Measurements from ENCODE around the gene ACOT11. TPM values are rescaled to one million over a fixed set of nuclear protein-coding genes. Genes with fewer than 3 reads are reported as not detected.

The ACOT11 gene
- total and polyA plus RNA-seq, 7 donors: 8.9 to 40.9 (median 22.1) TPM

GRCh38 chr1:54640361-54640760, 92.3 kb downstream of the ACOT11 start:
- intact Hi-C loops (cut with DNase I): no loop called here
- H3K4me3 ChIP-seq: no peak overlapping the region
- TF ChIP-seq EP300 (IDR thresholded peaks at IDR 0.05) (no peak), CTCF (IDR thresholded peaks at IDR 0.05) (no peak), POLR2A (IDR thresholded peaks at IDR 0.05) (no peak), POLR2AphosphoS5 (IDR thresholded peaks at IDR 0.05) (no peak)
- WGBS, 2 donors: 66 to 70% methylated on average over 4 of the region's 4 CpGs
- DNase-seq: no peak
- peaks cover 0 to 3% (median 2%) of the 10 kb centered on the region in 4 donors for H3K9me3 ChIP-seq
- peaks cover 0 to 10% (median 0%) of the 10 kb centered on the region in 4 donors for H3K36me3 ChIP-seq
- no peak overlapping the region for H3K27ac ChIP-seq
- H3K4me1 ChIP-seq: peaks cover 0 to 3% (median under 1%) of the 10 kb centered on the region in 4 donors
- H3K27me3 ChIP-seq: no peaks in the 10 kb centered on the region

- no peak for TF ChIP-seq POLR2A (IDR thresholded peaks at IDR 0.05)
- TF ChIP-seq CTCF (IDR thresholded peaks at IDR 0.05): no peak
- no peak for TF ChIP-seq EP300 (IDR thresholded peaks at IDR 0.05)
- TF ChIP-seq POLR2AphosphoS5 (IDR thresholded peaks at IDR 0.05): no peak
- no peaks in the 10 kb centered on the region for H3K27me3 ChIP-seq
- no peak for DNase-seq
- H3K27ac ChIP-seq: no peak within 1 kb of the TSS
- H3K4me3 ChIP-seq: no peak within 1 kb of the TSS
- peaks cover 0 to 3% (median 2%) of the 10 kb centered on the region in 4 donors for H3K9me3 ChIP-seq
- intact Hi-C loops (cut with DNase I): no loop called here
- H3K36me3 ChIP-seq: peaks cover 0 to 3% (median 0%) of the 10 kb centered on the region in 4 donors
- WGBS, 2 donors: 34 to 65% methylated on average over 8 of the region's 8 CpGs
- peaks cover 0 to 11% (median 6%) of the 10 kb centered on the region in 4 donors for H3K4me1 ChIP-seq
These were observed 93.1 kb downstream of the ACOT11 start, which contains the start of gene MROH7 for GRCh38 chr1:54640863-54641836. MROH7 (plus strand) TSS chr1:54641786; CDS start chr1:54652927, 11,141 bp downstream.

GRCh38 chr1:54643736-54644135, 95.7 kb downstream of the ACOT11 start:
- no peak overlapping the region for H3K27ac ChIP-seq
- DNase-seq: no peak
- peaks cover 0 to 19% (median 13%) of the 10 kb centered on the region in 4 donors for H3K4me1 ChIP-seq
- peaks cover 0 to 3% (median 2%) of the 10 kb centered on the region in 4 donors for H3K9me3 ChIP-seq
- H3K4me3 ChIP-seq: no peak overlapping the region
- intact Hi-C loops (cut with DNase I): no loop called here
- no peaks in the 10 kb centered on the region for H3K27me3 ChIP-seq
- H3K36me3 ChIP-seq: no peaks in the 10 kb centered on the region
- no peak for TF ChIP-seq EP300 (IDR thresholded peaks at IDR 0.05)
- TF ChIP-seq CTCF (IDR thresholded peaks at IDR 0.05): no peak
- TF ChIP-seq POLR2AphosphoS5 (IDR thresholded peaks at IDR 0.05): no peak
- no peak for TF ChIP-seq POLR2A (IDR thresholded peaks at IDR 0.05)

- 29 to 68% methylated on average over 7 of the region's 7 CpGs for WGBS, 2 donors
- TF ChIP-seq POLR2A (IDR thresholded peaks at IDR 0.05) (no peak), POLR2AphosphoS5 (IDR thresholded peaks at IDR 0.05) (peak in 2 of 4 donors; percentile 28 to 53), EP300 (IDR thresholded peaks at IDR 0.05) (no peak), CTCF (IDR thresholded peaks at IDR 0.05) (no peak)
- no peaks in the 10 kb centered on the region for H3K27me3 ChIP-seq
- H3K4me1 ChIP-seq: peaks cover 0 to 19% (median 13%) of the 10 kb centered on the region in 4 donors
- H3K27ac ChIP-seq: peak overlapping the region in 3 of 4 donors; percentile 21 to 62 (median 45)
- H3K36me3 ChIP-seq: no peaks in the 10 kb centered on the region
- DNase-seq: peak; percentile 76
- intact Hi-C loops (cut with DNase I): no loop called here
- peaks cover 0 to 3% (median 2%) of the 10 kb centered on the region in 4 donors for H3K9me3 ChIP-seq
- H3K4me3 ChIP-seq: no peak overlapping the region
These were observed 98.0 kb downstream of the ACOT11 start for GRCh38 chr1:54645806-54646676.

All from sigmoid colon (tissue), 7 donors.